ENCODE data around the gene IMP3. TPM values are rescaled to one million over a fixed set of nuclear protein-coding genes. Genes with fewer than 3 reads are reported as not detected.

Gene IMP3
- total and polyA plus RNA-seq, 8 donors: 3.5 to 137 (median 74.1) TPM

DNA sequence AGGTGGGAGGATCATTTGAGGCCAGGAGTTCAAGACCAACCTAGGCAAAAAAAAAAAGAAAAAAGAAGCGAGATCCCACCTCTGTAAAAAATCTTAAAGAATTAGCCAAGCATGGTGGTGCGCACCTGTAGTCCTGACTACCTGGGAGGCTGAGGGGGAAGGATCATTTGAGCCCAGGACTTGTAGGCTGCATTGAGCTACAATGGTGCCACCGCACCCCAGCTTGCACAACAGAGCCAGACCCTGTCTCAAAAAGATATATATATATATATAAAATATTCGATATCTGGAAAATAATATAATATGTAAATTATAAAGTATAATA, 1.1 kb upstream of the IMP3 start:
- 66 to 76% (median 72%) methylated on average over 4 of the region's 4 CpGs for WGBS, 5 donors
- peaks cover 0 to 10% (median 0%) of the 10 kb centered on the region in 4 donors for H3K36me3 ChIP-seq
- peak overlapping the region; percentile 23 to 95 (median 93) for H3K27ac ChIP-seq
- H3K4me3 ChIP-seq: no peak overlapping the region
- peaks cover 16 to 54% (median 51%) of the 10 kb centered on the region in 4 donors for H3K4me1 ChIP-seq
- H3K9me3 ChIP-seq: no peaks in the 10 kb centered on the region
- H3K27me3 ChIP-seq: no peaks in the 10 kb centered on the region
- DNase-seq: no peak
- TF ChIP-seq, protein P1, sequence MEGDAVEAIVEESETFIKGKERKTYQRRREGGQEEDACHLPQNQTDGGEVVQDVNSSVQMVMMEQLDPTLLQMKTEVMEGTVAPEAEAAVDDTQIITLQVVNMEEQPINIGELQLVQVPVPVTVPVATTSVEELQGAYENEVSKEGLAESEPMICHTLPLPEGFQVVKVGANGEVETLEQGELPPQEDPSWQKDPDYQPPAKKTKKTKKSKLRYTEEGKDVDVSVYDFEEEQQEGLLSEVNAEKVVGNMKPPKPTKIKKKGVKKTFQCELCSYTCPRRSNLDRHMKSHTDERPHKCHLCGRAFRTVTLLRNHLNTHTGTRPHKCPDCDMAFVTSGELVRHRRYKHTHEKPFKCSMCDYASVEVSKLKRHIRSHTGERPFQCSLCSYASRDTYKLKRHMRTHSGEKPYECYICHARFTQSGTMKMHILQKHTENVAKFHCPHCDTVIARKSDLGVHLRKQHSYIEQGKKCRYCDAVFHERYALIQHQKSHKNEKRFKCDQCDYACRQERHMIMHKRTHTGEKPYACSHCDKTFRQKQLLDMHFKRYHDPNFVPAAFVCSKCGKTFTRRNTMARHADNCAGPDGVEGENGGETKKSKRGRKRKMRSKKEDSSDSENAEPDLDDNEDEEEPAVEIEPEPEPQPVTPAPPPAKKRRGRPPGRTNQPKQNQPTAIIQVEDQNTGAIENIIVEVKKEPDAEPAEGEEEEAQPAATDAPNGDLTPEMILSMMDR (IDR thresholded peaks at IDR 0.05): peak in 1 of 7 experiments; percentile 3
- TF ChIP-seq POLR2AphosphoS5 (IDR thresholded peaks at IDR 0.05): no peak
- no peak for TF ChIP-seq POLR2A (IDR thresholded peaks at IDR 0.05)
- intact Hi-C loops (cut with DNase I; ENCODE audit: low total_unique reads): no loop called here

DNA sequence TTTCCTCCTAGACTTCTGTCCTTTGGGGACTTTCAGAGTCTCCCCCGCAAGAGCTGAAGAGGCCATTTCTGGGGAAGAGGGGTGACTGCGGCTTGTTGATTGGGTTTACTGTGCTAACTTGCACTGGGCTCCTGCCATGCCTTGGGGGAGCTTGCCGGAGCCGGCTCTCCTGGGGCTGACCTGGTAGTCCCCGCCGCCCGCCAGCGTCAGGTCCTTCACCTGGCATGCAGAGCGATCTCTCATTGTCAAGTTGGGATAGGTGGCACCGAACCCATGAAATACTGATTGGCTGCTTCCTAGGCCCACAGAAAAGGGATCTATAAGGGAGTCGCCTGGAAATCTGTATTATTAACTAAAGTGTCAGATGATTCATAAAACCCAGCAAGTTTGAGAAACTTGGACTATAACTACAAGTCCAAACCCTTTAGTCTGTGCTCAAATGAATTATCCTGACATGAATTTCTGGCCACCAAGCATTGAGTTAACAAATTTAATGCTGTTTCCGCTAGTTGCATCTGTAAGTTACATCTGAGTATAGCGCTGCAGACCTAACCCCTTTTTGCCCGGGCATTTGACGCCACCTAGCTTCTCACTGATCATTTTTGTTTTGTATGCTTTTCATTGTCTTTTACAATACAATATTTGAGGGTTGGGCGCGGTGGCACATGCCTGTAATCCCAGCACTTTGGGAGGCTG, 607 bp upstream of the IMP3 start:
- peak in 1 of 2 donors; percentile 77 for DNase-seq
- Histone ChIP-seq H3K27me3 (no peaks in the 10 kb centered on the region), H3K36me3 (peaks cover 0 to 10% (median 0%) of the 10 kb centered on the region in 4 donors), H3K9me3 (no peaks in the 10 kb centered on the region), H3K27ac (peak overlapping the region; percentile 92 to 95 (median 93)), H3K4me3 (peak overlapping the region; percentile 72 to 94 (median 85)), H3K4me1 (peaks cover 11 to 54% (median 49%) of the 10 kb centered on the region in 4 donors)
- TF ChIP-seq, protein P1 (IDR thresholded peaks at IDR 0.05): peak in 1 of 7 experiments; percentile 38
- TF ChIP-seq POLR2AphosphoS5 (IDR thresholded peaks at IDR 0.05) (no peak), POLR2A (IDR thresholded peaks at IDR 0.05) (no peak)
- WGBS, 5 donors: 2 to 6% (median 3%) methylated on average over 17 of the region's 17 CpGs
- intact Hi-C loops (cut with DNase I; ENCODE audit: low total_unique reads): no loop called here

DNA sequence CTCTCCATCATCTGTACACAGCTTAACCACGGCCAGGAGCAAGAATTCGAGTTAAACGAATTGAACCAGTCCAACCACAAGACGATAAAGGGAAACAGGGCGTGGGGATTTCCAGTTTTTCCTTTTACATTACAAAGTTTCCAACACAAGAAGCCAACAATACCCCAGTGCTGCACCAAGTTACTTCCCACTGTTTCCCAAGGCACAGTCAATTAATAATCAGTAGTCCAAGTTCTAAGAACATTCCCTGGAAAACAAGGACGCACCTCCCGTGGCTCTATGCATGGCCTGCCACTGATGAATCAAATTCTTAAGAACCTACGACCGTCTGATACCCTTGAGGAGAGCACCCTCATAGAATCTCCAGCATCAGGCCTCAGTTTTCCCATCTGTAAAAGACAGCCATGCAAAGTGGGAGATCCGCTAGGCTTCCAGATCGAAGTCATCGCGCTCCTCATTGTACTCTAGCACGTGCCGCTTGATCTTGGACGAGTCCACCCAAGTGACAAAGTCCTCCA, 774 bp downstream of the IMP3 start:
- Histone ChIP-seq H3K27ac (peak overlapping the region; percentile 92 to 95 (median 93)), H3K4me1 (peaks cover 11 to 59% (median 49%) of the 10 kb centered on the region in 4 donors), H3K36me3 (peaks cover 0 to 10% (median 0%) of the 10 kb centered on the region in 4 donors), H3K27me3 (no peaks in the 10 kb centered on the region), H3K9me3 (no peaks in the 10 kb centered on the region), H3K4me3 (peak overlapping the region; percentile 72 to 94 (median 85))
- DNase-seq: no peak
- TF ChIP-seq POLR2A (IDR thresholded peaks at IDR 0.05): no peak
- TF ChIP-seq, protein P1 (IDR thresholded peaks at IDR 0.05): no peak
- 0 to 1% (median 1%) methylated on average over 14 to 16 of the region's 16 CpGs for WGBS, 5 donors
- intact Hi-C loops (cut with DNase I; ENCODE audit: low total_unique reads): no loop called here

DNA sequence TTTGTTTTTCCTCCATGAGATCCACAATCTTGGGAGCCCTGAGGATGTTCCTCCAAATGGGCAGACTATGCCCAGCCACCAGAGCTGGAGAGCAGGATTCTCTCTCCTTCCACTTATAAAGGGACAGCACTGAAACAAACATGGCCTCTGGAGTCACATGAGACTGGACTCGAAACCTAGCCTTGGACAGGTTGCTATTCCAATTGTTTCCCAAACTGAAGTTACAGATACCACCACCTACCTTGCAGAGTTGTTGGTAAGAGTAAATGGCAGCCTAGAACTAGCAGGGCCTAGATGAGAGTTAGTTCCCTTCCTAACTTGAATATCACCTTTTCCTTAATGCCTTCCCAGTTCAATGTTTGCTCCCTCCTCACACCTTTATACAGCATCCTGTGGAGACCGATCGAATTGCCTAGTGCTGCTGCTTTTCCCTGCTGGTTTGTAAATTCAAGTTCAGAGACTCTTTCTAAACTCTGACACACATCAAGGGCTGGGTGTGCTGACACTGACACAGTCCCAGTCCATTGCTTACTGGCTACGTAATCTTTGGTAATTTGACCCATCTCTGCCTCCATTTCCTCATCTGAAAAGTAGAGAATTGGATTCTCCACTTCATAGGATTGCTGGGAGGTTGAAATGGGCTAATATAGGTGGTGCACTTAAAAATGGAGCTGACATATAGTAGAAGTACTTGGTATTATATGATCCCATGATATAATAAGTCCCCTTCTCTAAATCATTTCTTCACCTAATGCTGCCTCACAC, 2.6 kb downstream of the IMP3 start:
- peak overlapping the region in 4 of 5 donors; percentile 92 to 95 (median 93) for H3K27ac ChIP-seq
- DNase-seq: no peak
- H3K4me3 ChIP-seq: peak overlapping the region in 3 of 4 donors; percentile 72 to 94 (median 90)
- no peaks in the 10 kb centered on the region for H3K27me3 ChIP-seq
- no peak for TF ChIP-seq POLR2AphosphoS5 (IDR thresholded peaks at IDR 0.05)
- TF ChIP-seq, protein P1 (IDR thresholded peaks at IDR 0.05): no peak
- no peak for TF ChIP-seq EP300 (IDR thresholded peaks at IDR 0.05)
- no peak for TF ChIP-seq POLR2A (IDR thresholded peaks at IDR 0.05)
- peaks cover 0 to 10% (median 0%) of the 10 kb centered on the region in 4 donors for H3K36me3 ChIP-seq
- intact Hi-C loops (cut with DNase I; ENCODE audit: low total_unique reads): no loop called here
- 48 to 66% (median 56%) methylated on average over 4 of the region's 4 CpGs for WGBS, 5 donors
- H3K4me1 ChIP-seq: peaks cover 11 to 59% (median 49%) of the 10 kb centered on the region in 4 donors
- H3K9me3 ChIP-seq: no peaks in the 10 kb centered on the region
